Astrocyte of the spinal cord (primary cell): Measurements from ENCODE around the gene DSCAM.

ENCODE experiments used
- DNase-seq: peaks from one replicate; pipeline ENCODE4 v3.0.0; 2011; ENCODE audit warnings: low read depth, low spot score
- H3K4me3 ChIP-seq: 2 replicates; pipeline ENCODE4 v1.5.1; 2011; ENCODE audit warnings: low read depth, mild to moderate bottlenecking, low read length, moderate library complexity
- in situ Hi-C: cut with HindIII; loops from 2 replicates; pipeline ENCODE4 v1.10.0; 2017; ENCODE audit warnings: low sequenced_read_pairs
- TF ChIP-seq, protein P1 (sequence below): IDR thresholded peaks from 2 replicates; pipeline ENCODE4 v1.5.1; 2012; ENCODE audit warnings: low read depth, mild to moderate bottlenecking, low read length, inconsistent platforms

DSCAM gene

DNA sequence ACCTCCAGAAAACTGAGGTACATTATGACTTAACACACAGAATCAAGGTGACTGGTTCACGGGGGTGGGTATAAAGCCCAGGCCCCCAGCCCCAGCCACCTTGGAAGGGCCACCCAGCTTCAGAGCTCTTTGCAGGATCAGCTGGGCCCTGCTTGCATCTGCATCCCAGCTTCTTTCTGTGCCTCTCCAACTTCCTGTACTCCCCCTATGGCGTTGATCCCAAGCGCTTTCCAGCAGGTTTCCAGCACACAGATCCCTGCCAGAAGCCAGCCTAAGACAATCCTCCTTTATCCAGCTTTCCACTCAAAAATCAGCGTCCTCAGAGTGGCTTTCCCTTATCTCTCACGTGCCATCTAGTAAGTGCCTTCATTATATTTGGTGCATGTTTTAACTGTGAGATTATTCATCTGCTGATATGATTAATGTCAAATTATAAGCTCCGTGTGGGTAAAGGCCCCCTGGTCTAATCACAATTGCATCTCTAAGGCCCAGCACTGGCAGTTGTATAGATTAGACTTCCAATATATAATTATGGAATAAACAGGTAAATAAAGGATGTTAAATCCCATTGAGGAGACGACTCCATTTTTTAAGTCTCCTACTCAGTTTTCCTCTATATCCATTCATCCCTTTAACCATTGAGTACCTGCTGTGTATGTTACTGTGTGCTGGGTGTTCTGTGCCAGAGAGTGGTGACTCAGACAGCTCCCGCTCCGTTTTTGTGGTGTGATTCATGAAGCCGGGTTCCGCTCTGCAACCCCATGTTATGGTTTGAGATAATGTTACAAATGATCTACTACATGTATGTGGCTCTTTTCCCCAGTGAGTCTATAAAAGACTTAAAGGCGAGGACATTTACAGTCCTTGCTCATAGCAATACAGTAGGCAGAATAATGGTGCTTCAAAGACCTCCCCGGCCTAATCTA is 592.2 kb downstream of the DSCAM start:
- peak; percentile 86 for DNase-seq
- TF ChIP-seq, protein P1, sequence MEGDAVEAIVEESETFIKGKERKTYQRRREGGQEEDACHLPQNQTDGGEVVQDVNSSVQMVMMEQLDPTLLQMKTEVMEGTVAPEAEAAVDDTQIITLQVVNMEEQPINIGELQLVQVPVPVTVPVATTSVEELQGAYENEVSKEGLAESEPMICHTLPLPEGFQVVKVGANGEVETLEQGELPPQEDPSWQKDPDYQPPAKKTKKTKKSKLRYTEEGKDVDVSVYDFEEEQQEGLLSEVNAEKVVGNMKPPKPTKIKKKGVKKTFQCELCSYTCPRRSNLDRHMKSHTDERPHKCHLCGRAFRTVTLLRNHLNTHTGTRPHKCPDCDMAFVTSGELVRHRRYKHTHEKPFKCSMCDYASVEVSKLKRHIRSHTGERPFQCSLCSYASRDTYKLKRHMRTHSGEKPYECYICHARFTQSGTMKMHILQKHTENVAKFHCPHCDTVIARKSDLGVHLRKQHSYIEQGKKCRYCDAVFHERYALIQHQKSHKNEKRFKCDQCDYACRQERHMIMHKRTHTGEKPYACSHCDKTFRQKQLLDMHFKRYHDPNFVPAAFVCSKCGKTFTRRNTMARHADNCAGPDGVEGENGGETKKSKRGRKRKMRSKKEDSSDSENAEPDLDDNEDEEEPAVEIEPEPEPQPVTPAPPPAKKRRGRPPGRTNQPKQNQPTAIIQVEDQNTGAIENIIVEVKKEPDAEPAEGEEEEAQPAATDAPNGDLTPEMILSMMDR, result no peak
- in situ Hi-C loops, result no loop called here
- H3K4me3 ChIP-seq, result no peak overlapping the region

DNA sequence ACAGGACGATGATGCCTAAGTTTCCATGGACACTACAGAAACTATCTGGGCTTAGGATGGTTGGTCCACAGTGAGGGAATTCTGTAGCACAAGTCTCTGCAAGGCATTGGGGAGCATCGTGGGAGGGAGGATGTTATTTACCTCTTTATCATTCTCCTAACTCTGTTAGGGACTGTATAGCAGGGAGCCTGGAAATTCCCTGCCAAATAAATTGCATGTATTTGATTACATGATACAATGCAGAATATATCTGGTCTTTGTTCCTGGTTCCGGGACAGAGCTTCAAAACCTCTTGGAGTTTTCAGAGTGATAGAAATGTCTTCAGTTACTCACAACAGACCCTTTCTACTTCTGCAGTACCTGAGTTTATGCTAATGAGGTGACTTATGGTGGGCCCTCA is 593.8 kb downstream of the DSCAM start:
- DNase-seq, result no peak
- in situ Hi-C loops, result no loop called here
- TF ChIP-seq, protein P1, result no peak
- no peak overlapping the region for H3K4me3 ChIP-seq

DNA sequence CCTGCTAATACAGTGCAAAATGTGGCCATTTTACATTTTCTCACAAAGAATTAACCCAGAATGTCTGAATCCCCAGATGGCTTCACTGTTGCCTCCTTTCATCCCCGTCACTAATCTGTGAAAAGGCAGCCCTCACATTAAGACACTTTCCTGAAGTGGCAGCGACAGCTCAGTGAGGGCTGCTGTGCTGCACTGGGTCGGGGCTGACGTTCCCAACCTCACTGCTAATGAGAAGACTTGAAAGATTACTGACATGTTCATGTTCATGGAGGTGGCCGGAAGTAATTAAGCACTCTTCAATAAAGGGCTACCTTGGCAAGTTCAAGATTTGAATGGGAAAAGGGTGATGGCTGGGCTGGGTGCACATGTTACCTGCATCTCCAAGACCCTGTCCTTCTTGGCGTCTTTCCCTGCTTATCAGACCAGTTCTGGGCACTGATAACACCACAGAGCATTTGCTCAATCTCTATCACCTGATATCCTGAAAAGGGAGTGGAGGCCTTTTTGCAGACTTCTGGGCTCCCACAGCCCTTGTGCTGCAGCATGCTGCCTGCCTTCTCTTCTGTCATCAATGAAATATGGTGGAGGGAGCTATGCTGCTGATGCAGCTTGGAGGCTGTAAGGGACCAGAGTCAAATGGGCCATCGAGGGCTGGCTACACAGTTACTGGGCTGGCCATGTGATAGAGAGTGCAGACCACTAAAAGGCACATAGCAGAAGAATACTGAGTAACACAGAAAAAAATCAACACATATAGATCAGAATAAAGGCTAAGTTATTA is 596.3 kb downstream of the DSCAM start:
- in situ Hi-C loops, result no loop called here
- DNase-seq, result no peak
- TF ChIP-seq, protein P1, result no peak
- H3K4me3 ChIP-seq, result no peak overlapping the region

DNA sequence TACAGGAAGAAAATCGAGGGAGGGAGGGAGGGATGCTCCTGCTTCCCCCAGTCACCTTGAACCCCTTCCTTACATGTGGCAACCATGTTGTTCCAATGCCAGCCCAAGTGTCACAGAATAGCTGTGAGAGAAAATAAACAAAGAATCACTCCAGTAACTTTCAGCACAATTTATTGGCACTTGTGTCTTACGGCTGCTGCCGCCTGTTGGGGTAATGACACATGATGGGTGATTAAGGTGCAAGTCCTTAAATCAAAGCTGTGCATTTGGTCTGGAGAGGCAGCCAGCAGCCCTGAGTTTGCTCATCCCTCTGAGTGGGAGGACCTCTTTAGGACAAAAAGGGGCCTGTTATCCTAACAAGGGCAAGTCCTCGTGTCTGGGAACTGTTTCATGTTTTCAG is 602.0 kb downstream of the DSCAM start:
- H3K4me3 ChIP-seq, result no peak overlapping the region
- no peak for DNase-seq
- in situ Hi-C loops, result no loop called here
- TF ChIP-seq, protein P1, result no peak

DNA sequence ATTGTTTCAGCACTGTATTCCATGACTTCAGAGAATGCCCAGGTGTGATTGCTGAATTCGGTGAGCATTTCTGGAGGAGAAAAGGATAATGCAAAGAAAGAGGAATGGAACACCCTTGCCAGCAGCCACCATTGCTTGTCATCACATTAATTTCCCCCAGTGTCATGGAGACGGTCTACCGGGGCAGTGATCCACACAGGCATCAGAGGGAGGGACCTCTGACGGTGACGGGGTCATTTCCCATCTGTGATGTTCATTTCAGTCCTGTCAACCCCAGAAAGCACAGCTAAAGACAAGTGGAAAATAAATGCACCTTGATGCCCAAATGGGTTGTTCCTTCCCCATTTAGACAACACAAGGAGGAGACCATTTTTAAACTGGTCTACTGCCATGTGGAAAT is 603.3 kb downstream of the DSCAM start:
- in situ Hi-C loops, result no loop called here
- H3K4me3 ChIP-seq, result no peak overlapping the region
- TF ChIP-seq, protein P1, result no peak
- no peak for DNase-seq

DNA sequence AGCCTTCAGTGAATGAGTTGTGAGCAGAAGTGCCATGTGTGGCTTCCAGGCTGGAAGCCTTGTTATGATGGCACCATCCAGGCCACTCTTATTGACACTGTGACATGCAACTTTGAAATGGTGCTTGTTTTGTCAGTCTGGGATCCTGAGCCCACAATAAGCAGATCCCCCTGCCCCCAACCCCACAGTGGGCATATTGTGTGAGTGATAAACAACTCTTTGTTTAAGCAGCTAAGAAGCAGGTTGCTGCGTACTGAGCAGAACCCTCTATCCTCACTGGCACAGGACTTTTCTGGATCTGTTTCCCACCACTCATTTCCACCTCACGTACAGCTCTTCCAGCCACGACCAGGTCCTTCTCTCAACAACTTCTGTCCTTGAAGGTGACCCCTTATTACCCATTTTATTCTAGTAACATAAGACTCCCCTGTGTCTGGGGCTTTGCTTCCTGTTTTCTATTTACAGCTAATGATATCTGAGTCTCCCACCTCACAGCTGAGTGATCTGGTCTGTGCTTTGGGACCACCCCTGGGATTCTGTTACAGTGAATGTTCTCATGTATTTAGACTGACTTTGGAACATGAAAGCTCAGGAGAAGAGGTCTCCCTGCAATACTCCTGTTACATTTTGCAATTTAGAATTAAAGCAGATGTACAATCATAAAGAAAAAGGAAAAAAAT is 604.2 kb downstream of the DSCAM start:
- DNase-seq, result no peak
- TF ChIP-seq, protein P1, result no peak
- in situ Hi-C loops, result no loop called here
- no peak overlapping the region for H3K4me3 ChIP-seq
